Measurements from ENCODE around the gene TRAM2. TPM values are rescaled to one million over a fixed set of nuclear protein-coding genes. Genes with fewer than 3 reads are reported as not detected.
A peak's percentile ranks its signal among the peaks of the same experiment; 100 is the strongest.

TRAM2 gene
- total and polyA plus RNA-seq, 2 of the 4 experiments (the other 2 are of a cell fraction): 77.2 to 95.7 TPM

- peak overlapping the region; percentile 42; the same call in 1 of the 2 replicates for H2BK20ac ChIP-seq (ENCODE audit: low read depth, low read length)
- no peak overlapping the region; the same call in 1 of the 2 replicates for H3K4me2 ChIP-seq (ENCODE audit: low read depth, low read length)
Measured at GRCh38 chr6:52617087-52617486, 40.2 kb upstream of the TRAM2 start.

More at GRCh38 chr6:52617087-52617486, 40.2 kb upstream of the TRAM2 start:
- Histone ChIP-seq H2AK5ac (ENCODE audit: low read depth, low read length) (no peak overlapping the region), H3K4me3 (ENCODE audit: insufficient read depth, low read depth, low read length) (no peak overlapping the region), H2AK9ac (replicated peaks; ENCODE audit: low read depth, low read length, poor library complexity) (no peak overlapping the region), H3K36me3 (ENCODE audit: control insufficient read depth, insufficient read depth, low read length) (no peaks in the 10 kb centered on the region), H3K4ac (ENCODE audit: low read depth, low read length) (0 out of 2 replicates have a peak overlapping the region, but pooled peaks have one; percentile 13), H2AFZ (replicated peaks; ENCODE audit: low read length, poor library complexity) (peak overlapping the region; percentile 76), H3K9me1 (ENCODE audit: insufficient read depth, low read length) (peaks cover 8% of the 10 kb centered on the region), H3K14ac (replicated peaks; ENCODE audit: low read depth, low read length) (0 out of 2 replicates have a peak overlapping the region, but pooled peaks have one; percentile 25), H3K27ac (ENCODE audit: insufficient read depth, low read length) (no peak overlapping the region), H2BK120ac (ENCODE audit: low read depth, low read length) (no peak overlapping the region; the same call in 1 of the 2 replicates), H3K9ac (ENCODE audit: low read depth, low read length) (no peak overlapping the region), H2BK5ac (ENCODE audit: low read depth, low read length, poor library complexity, severe bottlenecking) (peak overlapping the region; percentile 69), H2BK15ac (ENCODE audit: low read depth, low read length) (peak overlapping the region; percentile 38; the same call in 2 of the 3 replicates), H3K9me3 (ENCODE audit: control insufficient read depth, insufficient read depth, low read length) (no peaks in the 10 kb centered on the region), H3K56ac (ENCODE audit: extremely low read depth, insufficient read depth, low read length) (no peak overlapping the region), H4K8ac (ENCODE audit: low read depth in 2 of 2, low read length in 2 of 2) (peak overlapping the region in 1 of 2 experiments; percentile 30; a peak in 1 of 4 replicates), H3K79me1 (ENCODE audit: low read depth in 1 of 2, low read length in 2 of 2) (0 out of 4 replicates have a peak, but pooled peaks cover 0 to under 1% of the 10 kb centered on the region in 2 experiments), H3K27me3 (ENCODE audit: control insufficient read depth, insufficient read depth, low read length) (no peaks in the 10 kb centered on the region), H4K91ac (ENCODE audit: insufficient read depth, low read depth, low read length) (peak overlapping the region; percentile 23; the same call in 1 of the 2 replicates), H3K23ac (ENCODE audit: low read depth, low read length) (no peak overlapping the region), H4K20me1 (ENCODE audit: insufficient read depth, low read length) (no peaks in the 10 kb centered on the region), H3K18ac (ENCODE audit: low read depth, low read length) (0 out of 2 replicates have a peak overlapping the region, but pooled peaks have one; percentile 41), H4K5ac (ENCODE audit: low read depth, low read length) (peak overlapping the region; percentile 2; the same call in 1 of the 2 replicates), H3K4me1 (ENCODE audit: control insufficient read depth, insufficient read depth, low read length) (peaks cover 16% of the 10 kb centered on the region)
- ATAC-seq (ENCODE audit: low read depth) (no peak; the same call in 1 of the 2 replicates), DNase-seq (no peak)
- no TSS peak for BruUV-seq (replicated peaks)
- POLR2A ChIA-PET (ENCODE audit: unreplicated experiment): no interaction called here
- intact Hi-C loops (cut with micrococcal nuclease): no loop called here
- in situ Hi-C loops (cut with MboI; ENCODE audit: low sequenced_read_pairs): no loop called here
- WGBS, 2 experiments (ENCODE audit: extremely low coverage in 2 of 2, insufficient read length in 1 of 2): no CpG with 5 or more reads among the region's 4 CpGs
- dilution Hi-C loops (cut with HindIII; ENCODE audit: low sequenced_read_pairs, unreplicated experiment): no loop called here
- TF ChIP-seq FOS (IDR thresholded peaks at IDR 0.05; ENCODE audit: low read depth, low read length) (no peak), BHLHE40 (IDR thresholded peaks at IDR 0.05; ENCODE audit: low read depth, low read length) (no peak), RAD21 (IDR thresholded peaks at IDR 0.05; ENCODE audit: low read length) (no peak), RFX5 (IDR thresholded peaks at IDR 0.05; ENCODE audit: low read depth, low read length) (no peak), CEBPB (IDR thresholded peaks at IDR 0.05; ENCODE audit: low read depth, low read length) (no peak), POLR2A (IDR thresholded peaks at IDR 0.05; ENCODE audit: low read depth, low read length) (no peak)
- CTCF ChIA-PET: no interaction called here

All from IMR-90 (cell line).